Kidney epithelial cell (primary cell): ENCODE data around the gene MAOB. TPM values are rescaled to one million over a fixed set of nuclear protein-coding genes. Genes with fewer than 3 reads are reported as not detected.

Experiments
- DNase-seq: peaks from one replicate; pipeline ENCODE4 v3.0.0-alpha.2; 2010; ENCODE audit warnings: low read depth
- H3K27me3 ChIP-seq: 2 replicates; pipeline ENCODE4 v1.6.0; 2011; ENCODE audit warnings: low read length; ENCODE audit not compliant: control insufficient read depth, insufficient read depth
- H3K36me3 ChIP-seq: 2 replicates; pipeline ENCODE4 v1.5.1; 2011; ENCODE audit warnings: low read length; ENCODE audit not compliant: control insufficient read depth, insufficient read depth
- H3K4me3 ChIP-seq: 2 replicates; pipeline ENCODE4 v1.5.1; 2011; ENCODE audit warnings: low read depth, mild to moderate bottlenecking, control low read depth, low read length
- total RNA-seq: library from RNA; depleted of rRNA; stranded (reverse); fragments of >200 nt; gene quantifications from 2 replicates; pipeline ENCODE4 v1.2.3, GENCODE V29; 2015
- TF ChIP-seq, protein P1 (sequence below): IDR thresholded peaks from 2 replicates; pipeline ENCODE4 v1.5.1; 2011; ENCODE audit warnings: mild to moderate bottlenecking, moderate library complexity, low read length, control low read depth, inconsistent platforms; ENCODE audit not compliant: insufficient read depth, poor library complexity, severe bottlenecking

The MAOB gene
- total RNA-seq, 1 donor from 2014 or later: 1.1 TPM

DNA sequence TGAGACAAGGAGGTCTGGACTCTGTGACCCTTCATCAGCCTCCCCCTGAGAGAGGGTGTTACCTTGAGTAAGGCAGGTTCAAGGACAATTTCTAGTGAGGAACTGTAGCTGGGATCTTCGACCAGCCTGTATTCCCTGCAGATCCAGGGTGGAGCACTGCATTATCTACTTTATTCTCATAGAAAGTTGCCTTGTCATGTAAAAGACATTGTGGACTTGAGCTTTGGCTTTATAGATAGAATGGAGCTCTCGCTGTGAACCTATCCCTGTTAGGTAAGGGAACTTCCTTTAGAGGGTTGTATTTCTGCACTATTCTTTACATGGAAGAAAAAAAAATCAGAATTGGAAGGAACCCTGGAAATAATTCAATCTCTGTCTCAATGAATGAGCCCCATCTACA lies 134.8 kb downstream of the MAOB start:
- TF ChIP-seq, protein P1, sequence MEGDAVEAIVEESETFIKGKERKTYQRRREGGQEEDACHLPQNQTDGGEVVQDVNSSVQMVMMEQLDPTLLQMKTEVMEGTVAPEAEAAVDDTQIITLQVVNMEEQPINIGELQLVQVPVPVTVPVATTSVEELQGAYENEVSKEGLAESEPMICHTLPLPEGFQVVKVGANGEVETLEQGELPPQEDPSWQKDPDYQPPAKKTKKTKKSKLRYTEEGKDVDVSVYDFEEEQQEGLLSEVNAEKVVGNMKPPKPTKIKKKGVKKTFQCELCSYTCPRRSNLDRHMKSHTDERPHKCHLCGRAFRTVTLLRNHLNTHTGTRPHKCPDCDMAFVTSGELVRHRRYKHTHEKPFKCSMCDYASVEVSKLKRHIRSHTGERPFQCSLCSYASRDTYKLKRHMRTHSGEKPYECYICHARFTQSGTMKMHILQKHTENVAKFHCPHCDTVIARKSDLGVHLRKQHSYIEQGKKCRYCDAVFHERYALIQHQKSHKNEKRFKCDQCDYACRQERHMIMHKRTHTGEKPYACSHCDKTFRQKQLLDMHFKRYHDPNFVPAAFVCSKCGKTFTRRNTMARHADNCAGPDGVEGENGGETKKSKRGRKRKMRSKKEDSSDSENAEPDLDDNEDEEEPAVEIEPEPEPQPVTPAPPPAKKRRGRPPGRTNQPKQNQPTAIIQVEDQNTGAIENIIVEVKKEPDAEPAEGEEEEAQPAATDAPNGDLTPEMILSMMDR: no peak
- no peaks in the 10 kb centered on the region for H3K36me3 ChIP-seq
- no peak for DNase-seq
- H3K27me3 ChIP-seq: no peaks in the 10 kb centered on the region
- H3K4me3 ChIP-seq: no peak overlapping the region

GRCh38 chrX:43745938-43746721 lies 136.1 kb downstream of the MAOB start:
- Histone ChIP-seq H3K4me3 (no peak overlapping the region), H3K27me3 (no peaks in the 10 kb centered on the region), H3K36me3 (no peaks in the 10 kb centered on the region)
- DNase-seq: no peak
- TF ChIP-seq, protein P1: no peak

DNA sequence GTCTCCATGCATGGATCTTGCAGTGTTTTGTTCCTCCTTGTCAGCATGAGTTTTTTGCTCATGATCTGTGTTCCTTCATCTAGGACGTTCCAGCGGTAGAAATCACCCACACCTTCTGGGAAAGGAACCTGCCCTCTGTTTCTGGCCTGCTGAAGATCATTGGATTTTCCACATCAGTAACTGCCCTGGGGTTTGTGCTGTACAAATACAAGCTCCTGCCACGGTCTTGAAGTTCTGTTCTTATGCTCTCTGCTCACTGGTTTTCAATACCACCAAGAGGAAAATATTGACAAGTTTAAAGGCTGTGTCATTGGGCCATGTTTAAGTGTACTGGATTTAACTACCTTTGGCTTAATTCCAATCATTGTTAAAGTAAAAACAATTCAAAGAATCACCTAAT lies 138.0 kb downstream of the MAOB start:
- DNase-seq: no peak
- Histone ChIP-seq H3K27me3 (no peaks in the 10 kb centered on the region), H3K4me3 (no peak overlapping the region), H3K36me3 (no peaks in the 10 kb centered on the region)
- TF ChIP-seq, protein P1: no peak

GRCh38 chrX:43743100-43743822 lies 139.0 kb downstream of the MAOB start:
- DNase-seq: no peak
- Histone ChIP-seq H3K36me3 (no peaks in the 10 kb centered on the region), H3K4me3 (no peak overlapping the region), H3K27me3 (no peaks in the 10 kb centered on the region)
- TF ChIP-seq, protein P1: no peak

- TF ChIP-seq, protein P1: no peak
- Histone ChIP-seq H3K27me3 (no peaks in the 10 kb centered on the region), H3K4me3 (no peak overlapping the region), H3K36me3 (no peaks in the 10 kb centered on the region)
- no peak for DNase-seq
These were observed 140.2 kb downstream of the MAOB start for GRCh38 chrX:43741843-43742573.
